Fibroblast of the aortic adventitia (primary cell): ENCODE measurements around the gene NUTM2D. TPM values are rescaled to one million over a fixed set of nuclear protein-coding genes. Genes with fewer than 3 reads are reported as not detected.
"Not testable (repeated sequence)": the region's sequence is repeated elsewhere in the genome, so short reads cannot be mapped to it uniquely, and the experiment has no call there.

ENCODE experiments used
- DNase-seq: peaks from one replicate; pipeline ENCODE4 v3.0.0-alpha.2; 2010; ENCODE audit warnings: low read depth
- H3K4me3 ChIP-seq: 2 replicates; pipeline ENCODE4 v1.5.1; 2011; ENCODE audit warnings: low read depth, mild to moderate bottlenecking, control low read depth, low read length, moderate library complexity
- total RNA-seq: library from RNA; depleted of rRNA; stranded (reverse); fragments of >200 nt; gene quantifications from 2 replicates; pipeline ENCODE4 v1.2.3, GENCODE V29; 2012; ENCODE audit warnings: low replicate concordance

The NUTM2D gene
- 0.82 and 2.6 TPM in 2 replicates for total RNA-seq

GRCh38 chr10:87357444-87357843 is at the start of gene NUTM2D:
Gene NUTM2D (plus strand): TSS chr10:87357744. CDS start chr10:87358266, 522 bp downstream.
- H3K4me3 ChIP-seq, DNase-seq: not testable (repeated sequence)

- not testable (repeated sequence) for H3K4me3 ChIP-seq, DNase-seq
Observed at GRCh38 chr10:87308702-87309101, 48.8 kb upstream of the NUTM2D start.

- not testable (repeated sequence) for DNase-seq, H3K4me3 ChIP-seq
Observed at GRCh38 chr10:87309657-87310056, 47.9 kb upstream of the NUTM2D start.

GRCh38 chr10:87311521-87311920 is 46.0 kb upstream of the NUTM2D start:
- not testable (repeated sequence) for H3K4me3 ChIP-seq, DNase-seq

GRCh38 chr10:87313649-87314359 is 43.7 kb upstream of the NUTM2D start:
- not testable (repeated sequence) for H3K4me3 ChIP-seq, DNase-seq

- H3K4me3 ChIP-seq, DNase-seq: not testable (repeated sequence)
Observed at GRCh38 chr10:87314360-87314973, 43.1 kb upstream of the NUTM2D start.

GRCh38 chr10:87321505-87321904 is 36.0 kb upstream of the NUTM2D start:
- not testable (repeated sequence) for DNase-seq

GRCh38 chr10:87324559-87324958 is 33.0 kb upstream of the NUTM2D start:
- DNase-seq, H3K4me3 ChIP-seq: not testable (repeated sequence)

More at GRCh38 chr10:87321505-87321904, 36.0 kb upstream of the NUTM2D start:
- H3K4me3 ChIP-seq, result not testable (repeated sequence)

- H3K4me3 ChIP-seq, result not testable (repeated sequence)
- peak; percentile 5 for DNase-seq
Observed at GRCh38 chr10:87327958-87328357, 29.6 kb upstream of the NUTM2D start.

- not testable (repeated sequence) for H3K4me3 ChIP-seq, DNase-seq
Observed at GRCh38 chr10:87329131-87329530, 28.4 kb upstream of the NUTM2D start.

- H3K4me3 ChIP-seq, DNase-seq: not testable (repeated sequence)
Observed at GRCh38 chr10:87332687-87333086, 24.9 kb upstream of the NUTM2D start.

GRCh38 chr10:87340411-87340810 is 17.1 kb upstream of the NUTM2D start:
- not testable (repeated sequence) for H3K4me3 ChIP-seq
- peak; percentile 6 for DNase-seq

- peak overlapping the region; percentile 62 for H3K4me3 ChIP-seq
- not testable (repeated sequence) for DNase-seq
Observed at GRCh38 chr10:87341546-87342142, 15.9 kb upstream of the NUTM2D start.

GRCh38 chr10:87342249-87342710 is 15.3 kb upstream of the NUTM2D start:
- peak; percentile 92 for DNase-seq
- H3K4me3 ChIP-seq, result peak overlapping the region; percentile 67
